GM23338 (cell line): ENCODE data around the gene MCM7. TPM values are rescaled to one million over a fixed set of nuclear protein-coding genes. Genes with fewer than 3 reads are reported as not detected.

Experiments used
- ATAC-seq: fragments of 200-7000 bp; cut with Tn5 transposase; 3 replicates; pipeline ENCODE4 v1.9.1; 2020
- DNase-seq: peaks from one replicate; pipeline ENCODE4 v3.0.0-alpha.2; 2015; ENCODE audit warnings: low spot score
- H2AFZ ChIP-seq: fragments of 200-600 bp; sonication (generic); 2 replicates; pipeline ENCODE4 v1.8.0; 2016; ENCODE audit warnings: antibody characterized with exemption, mild to moderate bottlenecking, moderate library complexity
- H3F3A ChIP-seq: fragments of 200-600 bp; sonication (generic); replicated peaks from 2 replicates; pipeline ENCODE4 v1.8.0; 2017; ENCODE audit warnings: antibody characterized with exemption, mixed run types, low read depth
- H3K27ac ChIP-seq: fragments of 200-600 bp; sonication (generic); 2 replicates; pipeline ENCODE4 v1.6.1; 2016; ENCODE audit warnings: low read depth
- H3K27me3 ChIP-seq: fragments of 200-600 bp; sonication (generic); 2 replicates; pipeline ENCODE4 v1.8.0; 2016; ENCODE audit warnings: mild to moderate bottlenecking, mixed run types, moderate library complexity; ENCODE audit not compliant: insufficient read depth
- H3K36me3 ChIP-seq: fragments of 200-600 bp; sonication (generic); 2 replicates; pipeline ENCODE4 v1.8.0; 2016; ENCODE audit warnings: mild to moderate bottlenecking; ENCODE audit not compliant: insufficient read depth
- H3K4me1 ChIP-seq: fragments of 200-600 bp; sonication (generic); 2 replicates; pipeline ENCODE4 v1.8.0; 2016; ENCODE audit warnings: mild to moderate bottlenecking, moderate library complexity; ENCODE audit not compliant: insufficient read depth
- H3K4me2 ChIP-seq: fragments of 200-600 bp; sonication (generic); 2 replicates; pipeline ENCODE4 v1.7.1; 2017; ENCODE audit warnings: mixed run types
- H3K4me3 ChIP-seq: fragments of 200-600 bp; sonication (generic); 2 replicates; pipeline ENCODE4 v1.6.1; 2016; ENCODE audit warnings: mixed run types
- H3K79me2 ChIP-seq: fragments of 200-600 bp; sonication (generic); replicated peaks from 2 replicates; pipeline ENCODE4 v1.8.0; 2017; ENCODE audit warnings: mild to moderate bottlenecking; ENCODE audit not compliant: insufficient read depth
- H3K9me2 ChIP-seq: fragments of 200-600 bp; sonication (generic); 2 replicates; pipeline ENCODE4 v1.8.0; 2017; ENCODE audit not compliant: insufficient read depth
- H4K20me1 ChIP-seq: fragments of 200-600 bp; sonication (generic); replicated peaks from 2 replicates; pipeline ENCODE4 v1.8.0; 2017; ENCODE audit warnings: mild to moderate bottlenecking; ENCODE audit not compliant: insufficient read depth
- H3K27ac Mint-ChIP-seq: 2 replicates; pipeline ENCODE4 v1.8.0; 2020; ENCODE audit warnings: inconsistent platforms, mild to moderate bottlenecking, moderate library complexity, mixed read lengths
- H3K27me3 Mint-ChIP-seq: 3 replicates; pipeline ENCODE4 v1.8.0; 2022; ENCODE audit warnings: low read depth, mild to moderate bottlenecking, moderate library complexity, mixed read lengths, inconsistent platforms; ENCODE audit not compliant: insufficient read depth, poor library complexity
- H3K36me3 Mint-ChIP-seq: 3 replicates; pipeline ENCODE4 v1.8.0; 2021; ENCODE audit warnings: low read depth, mild to moderate bottlenecking, inconsistent platforms, moderate library complexity, mixed read lengths
- H3K4me1 Mint-ChIP-seq: 3 replicates; pipeline ENCODE4 v1.8.0; 2020; ENCODE audit warnings: mild to moderate bottlenecking, inconsistent platforms, mixed read lengths
- H3K4me3 Mint-ChIP-seq: 3 replicates; pipeline ENCODE4 v1.8.0; 2021; ENCODE audit warnings: moderate library complexity, mild to moderate bottlenecking, inconsistent platforms, mixed read lengths
- H3K9me3 Mint-ChIP-seq: 3 replicates; pipeline ENCODE4 v1.8.0; 2020; ENCODE audit warnings: moderate library complexity, mild to moderate bottlenecking, inconsistent platforms, mixed read lengths
- CTCF ChIP-seq, 2 experiments: fragments of 200-600 bp in 1 of 2; sonication (generic) in 1 of 2; conservative IDR thresholded peaks; 2 replicates each; pipeline versions ENCODE4 v1.5.1 to v1.6.1; 2016 to 2017; ENCODE audit warnings: antibody characterized with exemption in 2 of 2, low read depth in 2 of 2, mild to moderate bottlenecking in 2 of 2, moderate library complexity in 1 of 2
- ETS1 ChIP-seq: IDR thresholded peaks from 2 replicates; pipeline ENCODE4 v1.6.1; 2016; ENCODE audit warnings: antibody characterized with exemption
- POLR2AphosphoS5 ChIP-seq: IDR thresholded peaks from 2 replicates; pipeline ENCODE4 v1.6.1; 2016; ENCODE audit warnings: antibody characterized with exemption, low read depth
- REST ChIP-seq: IDR thresholded peaks from one replicate; pipeline ENCODE4 v1.6.1; 2018; ENCODE audit warnings: antibody characterized with exemption; ENCODE audit not compliant: unreplicated experiment
- STAT1 ChIP-seq: IDR thresholded peaks from one replicate; pipeline ENCODE4 v1.6.1; 2016; ENCODE audit warnings: antibody characterized with exemption; ENCODE audit not compliant: unreplicated experiment
- ZNF114 ChIP-seq: fragments of 250-450 bp; sonication (Bioruptor Pico); IDR thresholded peaks from 2 replicates; pipeline ENCODE4 v1.5.0; 2020; ENCODE audit warnings: mild to moderate bottlenecking, moderate library complexity
- ZNF462 ChIP-seq: fragments of 250-450 bp; sonication (Bioruptor Pico); IDR thresholded peaks from 2 replicates; pipeline ENCODE4 v1.5.0; 2020; ENCODE audit warnings: mild to moderate bottlenecking, moderate library complexity
- polyA plus RNA-seq: library from polyadenylated mRNA; unstranded; fragments of >200 nt; fragmentation: Nextera tagmentation; extraction: Ambion mirVana; gene quantifications from 2 replicates; pipeline ENCODE4 v1.2.1, GENCODE V29; 2016
- total RNA-seq: library from RNA; depleted of rRNA; stranded (reverse); fragments of >200 nt; shearing (Covaris generic); gene quantifications from 2 replicates; pipeline ENCODE4 v1.2.3, GENCODE V29; 2014

MCM7 gene
- total and polyA plus RNA-seq, 2 experiments from 2014 or later: 140 to 285 TPM

- Histone ChIP-seq H3K27ac (no peak overlapping the region), H3K9me2 (no peaks in the 10 kb centered on the region), H3K4me3 (no peak overlapping the region), H3K4me2 (no peak overlapping the region), H3K36me3 (peaks cover 17% of the 10 kb centered on the region; the same call in 1 of the 2 replicates), H3K4me1 (no peaks in the 10 kb centered on the region), H2AFZ (no peak overlapping the region), H3F3A (no peaks in the 10 kb centered on the region; the same call in 1 of the 2 replicates), H3K27me3 (no peaks in the 10 kb centered on the region), H4K20me1 (no peaks in the 10 kb centered on the region), H3K79me2 (no peaks in the 10 kb centered on the region)
- no peaks in the 10 kb centered on the region for H3K9me3 Mint-ChIP-seq
- DNase-seq: no peak
- no peak for ATAC-seq
- no peak overlapping the region for H3K4me3 Mint-ChIP-seq
- peaks cover 15% of the 10 kb centered on the region for H3K27me3 Mint-ChIP-seq
- H3K4me1 Mint-ChIP-seq: peaks cover 2% of the 10 kb centered on the region; the same call in 1 of the 3 replicates
- TF ChIP-seq ZNF114 (CRISPR knock-in tag) (no peak), REST (no peak), ZNF462 (CRISPR knock-in tag) (no peak), ETS1 (no peak), STAT1 (no peak), CTCF (conservative IDR thresholded peaks at IDR 0.05; ENCODE audit: low read depth in 2 of 2) (no peak), POLR2AphosphoS5 (no peak)
- peaks cover 78% of the 10 kb centered on the region for H3K36me3 Mint-ChIP-seq
- H3K27ac Mint-ChIP-seq: no peak overlapping the region
These were observed 10.0 kb upstream of the MCM7 start for GRCh38 chr7:100111156-100111555.
